Bronchial epithelial cell (primary cell): ENCODE measurements around the gene BORCS5. TPM values are rescaled to one million over a fixed set of nuclear protein-coding genes. Genes with fewer than 3 reads are reported as not detected.

Source experiments
- DNase-seq: peaks from one replicate; pipeline ENCODE4 v3.0.0-alpha.2; 2010; ENCODE audit warnings: low read depth
- FAIRE-seq: peaks from 2 replicates; lab custom pipeline; 2011; peaks lifted over from hg19 to GRCh38; lab: Jason Lieb, UNC
- H3K27me3 ChIP-seq: 2 replicates; pipeline ENCODE4 v1.5.1; 2011; ENCODE audit warnings: low read length; ENCODE audit not compliant: control insufficient read depth, insufficient read depth
- H3K36me3 ChIP-seq: 2 replicates; pipeline ENCODE4 v1.5.1; 2011; ENCODE audit warnings: low read length; ENCODE audit not compliant: control insufficient read depth, insufficient read depth
- H3K4me3 ChIP-seq: 2 replicates; pipeline ENCODE4 v1.5.1; 2011; ENCODE audit warnings: mild to moderate bottlenecking, low read depth, low read length, control low read depth
- total RNA-seq: library from RNA; depleted of rRNA; stranded (reverse); fragments of >200 nt; gene quantifications from 2 replicates; pipeline ENCODE4 v1.2.1, GENCODE V29; 2014
- TF ChIP-seq, protein P1 (sequence below): IDR thresholded peaks from 2 replicates; pipeline ENCODE4 v1.5.1; 2011; ENCODE audit warnings: mild to moderate bottlenecking, moderate library complexity, low read length, control low read depth, inconsistent platforms; ENCODE audit not compliant: insufficient read depth, severe bottlenecking

Gene BORCS5
- total RNA-seq, 1 donor from 2014 or later, result 7.9 TPM

DNA sequence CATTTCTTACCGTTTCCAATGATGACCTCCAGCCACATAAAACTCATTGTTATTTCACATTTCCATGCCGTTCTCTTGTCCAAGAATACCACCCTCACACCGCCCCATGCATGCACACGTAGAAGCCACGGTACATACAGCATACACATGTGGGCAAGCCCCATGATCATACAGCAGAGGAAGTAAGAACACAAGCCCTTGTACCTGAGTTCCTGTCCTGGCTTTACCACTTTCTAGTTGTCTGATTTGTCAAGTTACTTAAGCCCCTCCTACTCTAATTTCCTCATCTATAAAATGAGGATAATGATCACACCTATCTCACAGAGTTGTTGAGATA, 145.9 kb downstream of the BORCS5 start:
- Histone ChIP-seq H3K4me3 (no peak overlapping the region), H3K36me3 (no peaks in the 10 kb centered on the region), H3K27me3 (no peaks in the 10 kb centered on the region)
- no peak for DNase-seq
- no peak for FAIRE-seq
- TF ChIP-seq, protein P1, sequence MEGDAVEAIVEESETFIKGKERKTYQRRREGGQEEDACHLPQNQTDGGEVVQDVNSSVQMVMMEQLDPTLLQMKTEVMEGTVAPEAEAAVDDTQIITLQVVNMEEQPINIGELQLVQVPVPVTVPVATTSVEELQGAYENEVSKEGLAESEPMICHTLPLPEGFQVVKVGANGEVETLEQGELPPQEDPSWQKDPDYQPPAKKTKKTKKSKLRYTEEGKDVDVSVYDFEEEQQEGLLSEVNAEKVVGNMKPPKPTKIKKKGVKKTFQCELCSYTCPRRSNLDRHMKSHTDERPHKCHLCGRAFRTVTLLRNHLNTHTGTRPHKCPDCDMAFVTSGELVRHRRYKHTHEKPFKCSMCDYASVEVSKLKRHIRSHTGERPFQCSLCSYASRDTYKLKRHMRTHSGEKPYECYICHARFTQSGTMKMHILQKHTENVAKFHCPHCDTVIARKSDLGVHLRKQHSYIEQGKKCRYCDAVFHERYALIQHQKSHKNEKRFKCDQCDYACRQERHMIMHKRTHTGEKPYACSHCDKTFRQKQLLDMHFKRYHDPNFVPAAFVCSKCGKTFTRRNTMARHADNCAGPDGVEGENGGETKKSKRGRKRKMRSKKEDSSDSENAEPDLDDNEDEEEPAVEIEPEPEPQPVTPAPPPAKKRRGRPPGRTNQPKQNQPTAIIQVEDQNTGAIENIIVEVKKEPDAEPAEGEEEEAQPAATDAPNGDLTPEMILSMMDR, result no peak

DNA sequence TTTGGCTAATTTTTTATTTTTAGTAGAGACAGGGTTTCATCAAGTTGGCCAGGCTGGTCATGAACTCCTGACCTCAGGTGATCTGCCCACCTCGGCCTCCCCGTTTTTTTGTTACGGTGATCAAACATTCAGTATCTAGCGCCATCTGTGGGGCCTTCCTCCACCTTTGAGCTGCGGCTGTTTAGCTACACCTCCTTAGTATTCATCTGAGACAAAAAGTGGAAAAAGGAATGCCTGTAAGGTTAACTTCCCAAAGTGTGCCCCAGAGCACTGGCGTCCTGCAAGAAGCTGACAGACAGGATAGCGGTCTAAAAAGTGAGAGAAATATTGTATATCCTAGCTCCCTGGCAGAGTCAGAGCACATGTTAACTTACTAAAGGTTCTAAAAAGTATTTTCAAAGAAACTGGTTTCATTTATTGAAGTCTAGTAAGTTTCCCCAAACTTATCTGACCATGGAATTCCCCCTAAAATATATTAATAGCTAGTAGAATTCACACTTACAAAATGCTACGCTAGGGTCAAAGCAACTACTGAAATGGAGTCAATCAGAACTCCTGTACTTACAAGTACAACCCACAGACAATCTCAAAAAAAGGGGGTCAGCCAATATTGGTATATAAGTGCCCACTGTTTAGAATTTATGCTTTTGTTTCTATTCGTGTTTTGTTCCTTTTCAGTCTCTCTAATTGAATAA, 146.7 kb downstream of the BORCS5 start:
- FAIRE-seq (no peak), DNase-seq (no peak)
- TF ChIP-seq, protein P1, result no peak
- H3K4me3 ChIP-seq, result no peak overlapping the region
- no peaks in the 10 kb centered on the region for H3K36me3 ChIP-seq
- H3K27me3 ChIP-seq, result no peaks in the 10 kb centered on the region

DNA sequence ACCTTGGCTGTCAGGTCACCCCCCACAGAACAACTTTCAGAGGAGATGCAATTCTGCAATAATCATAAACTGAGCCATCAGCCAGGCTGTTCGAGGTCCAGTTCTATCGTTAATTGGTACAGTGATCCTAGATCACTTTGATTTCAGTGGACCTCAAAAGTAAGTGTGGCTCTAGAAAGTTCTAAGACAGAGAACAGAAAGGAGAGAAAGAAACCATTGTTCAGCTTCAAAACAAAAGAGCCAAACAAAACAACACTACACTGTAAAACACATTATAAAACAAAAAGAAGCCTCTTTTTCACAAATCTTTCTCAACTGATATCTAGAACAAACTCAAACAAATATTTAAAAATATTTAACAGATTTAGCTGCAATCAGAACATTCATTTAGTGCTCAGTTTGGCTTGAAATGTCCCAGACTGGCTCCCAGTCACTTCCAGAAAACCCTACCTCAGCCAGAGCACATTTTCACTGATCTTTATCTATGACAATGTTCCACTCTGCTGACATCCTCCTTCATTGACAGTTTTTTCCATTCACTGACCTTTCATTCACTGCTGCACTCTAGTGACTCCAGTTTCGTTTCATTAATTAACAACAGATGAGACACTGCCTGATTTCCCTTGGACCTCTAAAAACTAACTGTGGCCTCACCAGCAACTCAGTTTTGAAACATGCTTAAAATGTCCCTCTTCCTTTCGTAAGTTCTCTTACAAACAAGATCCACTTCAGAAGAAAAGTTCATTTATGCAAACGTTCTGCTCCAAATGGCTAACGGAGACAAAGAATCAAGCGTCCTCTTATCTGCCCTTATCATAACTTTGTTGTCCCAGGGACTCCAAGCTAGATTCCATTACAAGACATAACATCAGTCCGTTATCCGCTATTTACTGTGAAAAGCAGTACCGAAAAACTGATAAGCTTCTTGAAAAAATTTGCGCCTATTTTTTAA, 148.9 kb downstream of the BORCS5 start:
- Histone ChIP-seq H3K4me3 (no peak overlapping the region), H3K27me3 (no peaks in the 10 kb centered on the region), H3K36me3 (no peaks in the 10 kb centered on the region)
- DNase-seq, result no peak
- no peak for FAIRE-seq
- TF ChIP-seq, protein P1, result no peak

DNA sequence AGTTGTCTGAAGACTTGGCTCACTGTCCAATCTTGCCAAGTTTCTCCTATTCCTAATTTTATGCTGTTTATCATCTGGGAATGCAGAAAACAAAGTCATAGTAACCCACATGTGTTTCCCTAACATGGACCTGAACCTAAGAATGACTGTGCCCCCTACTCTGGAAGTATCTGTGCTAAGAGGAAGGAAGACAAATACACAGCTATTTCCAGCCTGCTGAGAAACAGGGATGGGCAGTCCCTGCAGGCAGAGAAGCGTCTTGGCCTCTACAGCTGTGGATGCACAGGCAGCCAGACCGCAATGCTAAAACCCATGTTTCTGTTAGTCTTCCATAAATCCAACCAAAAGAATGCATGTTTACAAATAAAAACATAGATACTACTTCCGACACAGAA, 149.6 kb downstream of the BORCS5 start:
- TF ChIP-seq, protein P1, result no peak
- H3K27me3 ChIP-seq, result no peaks in the 10 kb centered on the region
- FAIRE-seq (no peak), DNase-seq (no peak)
- no peak overlapping the region for H3K4me3 ChIP-seq
- H3K36me3 ChIP-seq, result no peaks in the 10 kb centered on the region

DNA sequence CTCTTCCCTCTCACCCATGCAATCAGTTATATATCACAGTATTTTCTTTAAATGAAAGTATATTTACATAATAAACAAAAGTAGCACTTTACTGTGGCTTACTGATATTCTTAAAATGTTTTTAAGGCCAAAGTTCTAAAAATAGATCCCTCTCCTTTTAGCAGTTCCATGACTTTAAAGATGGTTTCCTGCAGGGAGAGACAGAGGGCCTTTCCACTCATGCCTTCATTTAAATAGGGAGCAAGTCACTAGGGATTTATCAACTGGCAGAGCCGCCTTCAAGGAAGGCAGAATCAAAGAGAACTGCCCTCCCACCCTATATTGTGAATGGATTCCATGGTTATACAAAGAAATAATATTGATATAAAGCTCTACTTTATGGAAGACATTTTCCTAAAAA, 150.2 kb downstream of the BORCS5 start:
- no peak overlapping the region for H3K4me3 ChIP-seq
- no peaks in the 10 kb centered on the region for H3K27me3 ChIP-seq
- TF ChIP-seq, protein P1, result no peak
- DNase-seq (no peak), FAIRE-seq (no peak)
- no peaks in the 10 kb centered on the region for H3K36me3 ChIP-seq
